Adipocyte (in vitro differentiated cells): ENCODE results near the gene E4F1.
"Not testable (repeated sequence)": the region's sequence is repeated elsewhere in the genome, so short reads cannot be mapped to it uniquely, and the experiment has no call there.

Experiments used
- DNase-seq: peaks from one replicate; pipeline ENCODE4 v3.0.0-alpha.2; 2015; ENCODE audit warnings: low read depth
- H3K27me3 ChIP-seq: replicated peaks from 2 replicates; pipeline ENCODE4 v1.7.0; 2013; ENCODE audit warnings: mild to moderate bottlenecking, low read length, moderate library complexity; ENCODE audit not compliant: control insufficient read depth, insufficient read depth
- H3K36me3 ChIP-seq: 2 replicates; pipeline ENCODE4 v1.7.0; 2013; ENCODE audit warnings: low read length, mild to moderate bottlenecking, moderate library complexity; ENCODE audit not compliant: control insufficient read depth, insufficient read depth, severe bottlenecking
- H3K4me1 ChIP-seq: 2 replicates; pipeline ENCODE4 v1.7.0; 2013; ENCODE audit warnings: mild to moderate bottlenecking, low read length, moderate library complexity; ENCODE audit not compliant: control insufficient read depth, insufficient read depth
- H3K4me3 ChIP-seq: 2 replicates; pipeline ENCODE4 v1.7.0; 2013; ENCODE audit warnings: mild to moderate bottlenecking, low read length, moderate library complexity
- H3K9ac ChIP-seq: 2 replicates; pipeline ENCODE4 v1.7.0; 2013; ENCODE audit warnings: mild to moderate bottlenecking, low read length, moderate library complexity
- H3K9me3 ChIP-seq: 2 replicates; pipeline ENCODE4 v1.7.0; 2013; ENCODE audit warnings: mild to moderate bottlenecking, low read length, moderate library complexity; ENCODE audit not compliant: control insufficient read depth

E4F1 gene

DNA sequence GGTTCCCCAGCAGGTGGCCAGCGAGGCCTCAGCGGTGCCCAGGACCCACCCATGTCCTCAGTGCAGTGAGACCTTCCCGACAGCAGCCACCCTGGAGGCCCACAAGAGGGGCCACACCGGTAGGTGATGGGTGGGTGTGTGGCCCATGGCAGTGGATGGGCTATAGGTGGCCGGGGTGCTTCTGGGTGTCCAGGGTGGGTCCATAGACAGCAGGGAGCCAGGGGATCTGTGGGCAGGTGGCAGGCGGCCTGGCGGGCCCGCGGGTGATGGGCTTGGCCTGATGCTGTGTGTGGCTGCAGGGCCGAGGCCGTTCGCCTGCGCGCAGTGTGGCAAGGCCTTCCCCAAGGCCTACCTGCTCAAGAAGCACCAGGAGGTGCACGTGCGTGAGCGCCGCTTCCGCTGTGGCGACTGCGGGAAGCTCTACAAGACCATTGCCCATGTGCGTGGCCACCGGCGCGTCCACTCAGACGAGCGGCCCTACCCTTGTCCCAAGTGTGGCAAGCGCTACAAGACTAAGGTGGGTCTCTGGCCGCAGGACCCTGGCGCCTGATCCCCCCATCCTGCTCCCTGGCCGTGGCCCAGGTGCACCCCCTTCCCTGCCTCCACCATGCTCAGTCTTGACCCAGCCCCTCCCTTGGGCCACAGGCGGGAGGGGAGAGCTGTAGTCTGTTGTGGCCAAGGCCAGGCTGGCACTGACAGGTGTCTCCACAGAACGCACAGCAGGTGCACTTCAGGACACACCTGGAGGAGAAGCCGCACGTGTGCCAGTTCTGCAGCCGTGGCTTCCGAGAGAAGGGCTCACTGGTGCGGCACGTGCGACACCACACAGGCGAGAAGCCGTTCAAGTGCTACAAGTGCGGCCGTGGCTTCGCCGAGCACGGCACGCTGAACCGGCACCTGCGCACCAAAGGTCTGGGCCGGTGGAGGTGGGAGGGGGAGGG, 10.8 kb downstream of the E4F1 start:
- H3K36me3 ChIP-seq: peaks cover 51% of the 10 kb centered on the region
- peaks cover 15% of the 10 kb centered on the region for H3K4me1 ChIP-seq
- no peak overlapping the region for H3K9ac ChIP-seq
- no peaks in the 10 kb centered on the region for H3K9me3 ChIP-seq
- no peaks in the 10 kb centered on the region for H3K27me3 ChIP-seq
- DNase-seq: no peak
- no peak overlapping the region for H3K4me3 ChIP-seq

DNA sequence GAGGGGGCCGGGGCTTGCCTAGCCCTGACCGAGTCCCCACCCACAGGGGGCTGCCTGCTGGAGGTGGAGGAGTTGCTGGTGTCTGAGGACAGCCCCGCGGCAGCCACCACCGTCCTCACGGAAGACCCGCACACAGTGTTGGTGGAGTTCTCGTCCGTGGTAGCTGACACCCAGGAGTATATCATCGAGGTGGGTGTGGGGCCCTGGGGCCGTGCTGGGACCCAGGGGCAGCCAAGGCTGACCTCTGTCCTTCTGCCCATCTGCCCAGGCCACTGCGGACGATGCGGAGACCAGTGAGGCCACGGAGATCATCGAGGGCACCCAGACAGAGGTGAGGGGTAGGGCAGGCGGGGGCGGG, 11.4 kb downstream of the E4F1 start:
- no peak overlapping the region for H3K4me3 ChIP-seq
- no peaks in the 10 kb centered on the region for H3K27me3 ChIP-seq
- peaks cover 19% of the 10 kb centered on the region for H3K4me1 ChIP-seq
- H3K9me3 ChIP-seq: no peaks in the 10 kb centered on the region
- H3K9ac ChIP-seq: no peak overlapping the region
- H3K36me3 ChIP-seq: peaks cover 47% of the 10 kb centered on the region
- DNase-seq: no peak

DNA sequence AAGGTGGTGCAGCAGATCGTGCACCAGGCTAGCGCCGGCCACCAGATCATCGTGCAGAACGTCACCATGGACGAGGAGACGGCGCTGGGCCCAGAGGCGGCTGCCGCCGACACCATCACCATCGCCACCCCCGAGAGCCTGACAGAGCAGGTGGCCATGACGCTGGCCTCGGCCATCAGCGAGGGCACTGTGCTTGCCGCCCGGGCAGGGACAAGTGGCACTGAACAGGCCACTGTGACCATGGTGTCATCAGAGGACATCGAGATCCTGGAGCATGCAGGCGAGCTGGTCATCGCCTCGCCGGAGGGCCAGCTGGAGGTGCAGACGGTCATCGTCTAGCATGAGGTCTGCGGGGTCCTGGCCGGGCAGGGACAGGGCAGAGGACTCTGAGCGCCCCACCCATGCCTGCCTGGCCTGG, 11.9 kb downstream of the E4F1 start:
- no peak overlapping the region for H3K9ac ChIP-seq
- H3K4me3 ChIP-seq: no peak overlapping the region
- H3K36me3 ChIP-seq: peaks cover 47% of the 10 kb centered on the region
- DNase-seq: no peak
- no peaks in the 10 kb centered on the region for H3K27me3 ChIP-seq
- no peaks in the 10 kb centered on the region for H3K9me3 ChIP-seq
- peaks cover 19% of the 10 kb centered on the region for H3K4me1 ChIP-seq

DNA sequence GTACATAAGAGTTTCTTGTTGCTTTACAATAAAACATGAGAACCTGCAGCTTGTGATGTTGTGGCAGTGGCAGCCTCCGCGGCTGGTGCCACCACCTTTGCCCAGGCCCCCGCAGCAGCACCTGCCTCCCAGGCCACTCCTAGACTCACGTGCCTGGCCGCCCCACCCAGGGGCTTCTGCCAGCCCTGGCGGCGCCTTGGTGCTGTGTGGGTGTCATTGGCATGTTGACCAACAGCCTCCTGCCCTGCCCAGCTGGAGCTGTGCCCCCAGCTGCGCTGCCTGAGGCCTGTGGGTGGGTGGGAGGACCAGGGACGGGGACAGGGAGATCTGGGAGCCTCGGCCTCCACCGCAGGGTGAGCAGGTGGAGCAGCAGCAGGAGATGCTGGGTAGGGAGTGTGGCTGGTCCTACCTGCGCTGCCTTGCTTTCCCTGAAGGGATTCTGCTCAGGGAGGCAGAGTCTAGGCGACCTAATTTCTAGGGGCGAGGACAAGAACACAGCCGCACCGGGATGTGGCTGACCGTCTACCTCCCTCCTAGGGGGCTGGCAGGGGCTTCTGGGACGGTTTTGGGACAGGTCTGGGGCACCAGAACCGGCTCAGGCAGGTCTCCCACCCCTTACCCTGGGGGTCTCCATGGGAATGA, 12.4 kb downstream of the E4F1 start:
- no peak overlapping the region for H3K9ac ChIP-seq
- DNase-seq: no peak
- no peak overlapping the region for H3K4me3 ChIP-seq
- H3K36me3 ChIP-seq: peaks cover 47% of the 10 kb centered on the region
- H3K9me3 ChIP-seq: no peaks in the 10 kb centered on the region
- H3K4me1 ChIP-seq: peaks cover 19% of the 10 kb centered on the region
- H3K27me3 ChIP-seq: no peaks in the 10 kb centered on the region

DNA sequence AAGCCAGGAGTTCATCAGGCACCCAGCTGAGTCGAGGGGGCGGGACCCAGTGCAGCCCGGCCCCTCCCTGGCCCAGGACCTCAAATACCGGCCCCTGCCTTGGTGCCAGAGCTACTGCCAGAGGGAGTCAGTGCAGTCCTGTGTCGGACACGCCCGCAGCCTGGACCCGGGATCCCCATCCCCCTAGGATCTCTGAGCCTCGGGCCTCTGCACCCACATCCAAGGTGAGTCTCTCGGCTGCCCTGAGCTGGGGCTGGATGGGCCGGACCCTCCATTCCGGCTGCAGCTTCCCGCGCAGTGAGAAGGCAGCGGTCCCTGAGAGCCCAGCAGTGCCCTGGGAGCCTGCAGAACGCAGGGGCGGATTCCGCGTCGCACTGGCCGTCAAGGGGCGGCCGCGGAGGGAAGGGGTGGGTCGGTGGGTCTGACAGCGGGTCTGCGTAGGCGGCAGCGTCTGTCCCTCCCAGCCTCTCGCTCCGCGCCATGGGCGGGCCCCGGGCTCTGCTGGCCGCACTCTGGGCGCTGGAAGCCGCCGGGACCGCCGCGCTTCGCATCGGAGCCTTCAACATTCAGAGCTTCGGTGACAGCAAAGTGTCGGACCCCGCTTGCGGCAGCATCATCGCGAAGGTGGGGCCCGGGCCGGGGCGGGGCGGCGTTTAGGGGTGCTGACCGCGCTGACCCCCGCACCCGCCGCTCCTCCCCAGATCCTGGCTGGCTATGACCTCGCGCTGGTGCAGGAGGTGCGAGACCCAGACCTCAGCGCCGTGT, 13.1 kb downstream of the E4F1 start, which contains the start of gene DNASE1L2:
Gene DNASE1L2 (plus strand): TSS at position 108 of the 765 bp plus-strand sequence. CDS start 373 bp downstream, at position 481.
- peaks cover 41% of the 10 kb centered on the region for H3K36me3 ChIP-seq
- no peaks in the 10 kb centered on the region for H3K9me3 ChIP-seq
- peak within 1 kb of the TSS; percentile 56 for H3K4me3 ChIP-seq
- peak; percentile 35 for DNase-seq
- H3K4me1 ChIP-seq: peaks cover 19% of the 10 kb centered on the region
- H3K27me3 ChIP-seq: no peaks in the 10 kb centered on the region
- peak within 1 kb of the TSS; percentile 60 for H3K9ac ChIP-seq

DNA sequence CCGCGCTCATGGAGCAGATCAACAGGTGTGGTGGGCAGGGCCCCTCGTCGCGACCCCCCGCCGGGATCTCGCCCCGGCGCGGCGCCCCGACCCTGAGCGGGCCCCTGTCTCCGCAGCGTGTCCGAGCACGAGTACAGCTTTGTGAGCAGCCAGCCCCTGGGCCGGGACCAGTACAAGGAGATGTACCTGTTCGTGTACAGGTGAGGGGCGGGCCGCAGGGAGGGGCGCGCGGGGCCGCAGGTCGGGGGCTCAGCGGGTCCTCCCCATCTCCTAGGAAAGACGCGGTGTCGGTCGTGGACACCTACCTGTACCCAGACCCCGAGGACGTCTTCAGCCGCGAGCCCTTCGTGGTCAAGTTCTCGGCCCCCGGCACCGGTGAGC, 13.7 kb downstream of the E4F1 start:
- H3K36me3 ChIP-seq: peaks cover 37% of the 10 kb centered on the region
- peaks cover 19% of the 10 kb centered on the region for H3K4me1 ChIP-seq
- H3K27me3 ChIP-seq: no peaks in the 10 kb centered on the region
- no peak for DNase-seq
- H3K9me3 ChIP-seq: no peaks in the 10 kb centered on the region
- peak overlapping the region; percentile 60 for H3K9ac ChIP-seq
- H3K4me3 ChIP-seq: peak overlapping the region; percentile 56

DNA sequence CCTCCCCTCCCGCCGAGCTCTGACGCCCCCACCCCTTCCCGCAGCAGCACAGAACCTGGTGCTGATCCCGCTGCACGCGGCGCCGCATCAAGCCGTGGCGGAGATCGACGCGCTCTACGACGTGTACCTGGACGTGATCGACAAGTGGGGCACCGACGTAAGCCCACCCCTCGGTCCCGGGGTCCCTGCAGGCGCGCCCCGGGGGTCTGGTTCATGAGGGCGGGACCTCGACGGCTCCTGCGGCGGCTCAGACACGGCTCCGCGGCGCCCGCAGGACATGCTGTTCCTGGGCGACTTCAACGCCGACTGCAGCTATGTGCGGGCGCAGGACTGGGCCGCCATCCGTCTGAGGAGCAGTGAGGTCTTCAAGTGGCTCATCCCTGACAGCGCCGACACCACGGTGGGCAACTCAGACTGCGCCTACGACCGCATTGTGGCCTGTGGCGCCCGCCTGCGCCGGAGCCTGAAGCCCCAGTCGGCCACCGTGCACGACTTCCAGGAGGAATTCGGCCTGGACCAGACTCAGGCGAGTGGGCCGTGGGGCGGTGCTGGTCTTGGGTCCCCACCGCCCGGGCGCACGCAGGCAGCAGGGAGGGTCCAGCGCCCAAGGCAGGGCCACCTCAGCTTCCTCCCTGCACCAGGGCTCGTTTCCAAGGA, 14.2 kb downstream of the E4F1 start:
- Histone ChIP-seq H3K27me3 (no peaks in the 10 kb centered on the region), H3K9ac (no peak overlapping the region), H3K4me3 (no peak overlapping the region), H3K9me3 (no peaks in the 10 kb centered on the region), H3K4me1 (peaks cover 19% of the 10 kb centered on the region), H3K36me3 (peaks cover 37% of the 10 kb centered on the region)
- no peak for DNase-seq

DNA sequence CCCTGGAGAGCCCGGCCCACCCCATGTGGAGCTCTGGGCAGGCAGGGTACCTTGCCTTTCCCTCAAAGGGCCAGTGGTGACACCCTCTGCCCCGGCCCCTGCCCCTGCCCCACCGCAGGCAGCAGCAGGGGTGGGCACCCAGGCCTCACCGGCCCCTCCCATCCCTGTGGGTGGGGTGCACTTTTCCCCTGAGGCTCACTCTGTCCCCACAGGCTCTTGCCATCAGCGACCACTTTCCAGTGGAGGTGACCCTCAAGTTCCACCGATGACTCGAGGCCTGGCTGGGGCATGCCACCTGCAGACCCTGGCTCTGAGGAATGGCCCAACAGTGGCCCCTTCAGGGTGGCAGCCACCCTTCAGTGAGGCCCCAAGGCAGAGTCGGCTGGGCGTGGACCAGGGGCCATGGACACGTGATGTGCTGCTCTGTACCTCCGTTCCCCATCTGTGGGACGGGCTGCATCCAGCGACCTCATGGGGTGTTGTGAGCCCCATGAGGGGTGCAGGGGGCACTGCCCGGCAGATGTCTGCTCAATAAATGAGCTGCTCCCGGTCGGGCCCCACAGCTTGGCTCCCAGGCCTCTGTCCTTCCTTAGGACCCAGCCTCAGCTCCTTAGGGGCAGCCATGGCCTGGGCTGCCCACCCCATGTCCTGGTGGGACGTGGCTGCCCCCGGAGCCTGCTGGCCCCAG, 14.9 kb downstream of the E4F1 start:
- Histone ChIP-seq H3K27me3 (no peaks in the 10 kb centered on the region), H3K9ac (no peak overlapping the region), H3K36me3 (peaks cover 37% of the 10 kb centered on the region), H3K4me1 (peaks cover 19% of the 10 kb centered on the region), H3K9me3 (no peaks in the 10 kb centered on the region), H3K4me3 (no peak overlapping the region)
- no peak for DNase-seq

DNA sequence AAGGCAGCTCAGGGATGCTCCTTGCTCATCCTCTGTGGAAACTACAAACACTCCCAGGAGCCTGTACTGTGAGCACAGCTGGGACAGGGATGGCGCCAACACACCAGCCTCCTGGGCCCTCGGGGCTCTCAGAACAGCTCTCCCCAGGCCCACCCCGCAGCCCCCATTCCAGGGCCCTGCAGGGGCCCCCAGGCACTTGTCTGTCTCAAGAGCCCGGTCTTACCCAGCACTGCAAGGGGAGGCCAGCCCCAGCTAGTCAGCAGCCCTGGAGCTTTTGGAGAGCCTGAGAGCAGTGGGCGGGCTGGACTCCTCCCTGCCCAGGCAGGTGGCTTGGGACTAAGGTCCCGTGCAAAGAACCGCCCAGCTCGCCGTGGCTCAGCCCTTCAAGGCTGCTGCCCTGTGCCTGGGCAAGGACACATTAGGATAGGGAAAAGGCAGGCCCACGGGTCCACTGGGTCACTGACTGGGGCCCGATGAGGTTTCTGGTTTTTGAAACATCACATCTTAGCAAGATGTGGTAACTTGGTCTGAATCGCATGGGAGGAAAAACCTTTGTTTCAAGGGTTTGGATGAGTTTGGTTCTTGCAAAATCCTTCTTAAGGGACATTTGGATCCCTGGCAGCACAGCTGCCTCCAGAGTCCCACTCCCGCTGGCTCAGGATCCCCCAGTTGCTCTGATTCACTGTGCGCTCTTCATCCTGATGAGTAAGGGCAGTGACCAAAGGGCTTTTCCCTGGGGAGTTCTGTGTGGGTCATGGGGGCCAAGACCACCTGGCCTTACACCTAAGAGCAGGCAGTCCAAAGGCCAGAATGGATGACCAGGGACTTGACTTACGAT, 15.7 kb downstream of the E4F1 start:
- Histone ChIP-seq H3K27me3 (no peaks in the 10 kb centered on the region), H3K4me1 (peaks cover 19% of the 10 kb centered on the region), H3K36me3 (peaks cover 37% of the 10 kb centered on the region), H3K4me3 (no peak overlapping the region), H3K9me3 (no peaks in the 10 kb centered on the region), H3K9ac (no peak overlapping the region)
- no peak for DNase-seq

DNA sequence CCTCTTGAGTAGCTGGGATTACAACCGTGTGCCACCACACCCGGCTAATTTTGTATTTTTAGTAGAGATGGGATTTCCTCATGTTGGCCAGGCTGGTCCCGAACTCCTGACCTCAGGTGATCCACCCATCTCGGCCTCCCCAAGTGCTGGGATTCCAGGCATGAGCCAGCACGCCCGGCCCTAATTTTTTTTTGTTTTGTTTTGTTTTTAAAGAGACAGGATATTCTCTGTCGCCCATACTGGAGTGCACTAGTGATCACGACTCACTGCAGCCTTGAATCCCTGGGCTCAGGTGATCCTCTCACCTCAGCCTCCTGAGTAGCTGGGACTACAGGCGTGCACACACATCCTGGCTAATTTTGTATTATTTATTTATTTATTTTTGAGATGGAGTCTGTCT, 16.9 kb downstream of the E4F1 start:
- not testable (repeated sequence) for H3K4me3 ChIP-seq

More for the DNA sequence above, 16.9 kb downstream of the E4F1 start:
- not testable (repeated sequence) for DNase-seq, H3K9me3 ChIP-seq, H3K27me3 ChIP-seq, H3K9ac ChIP-seq
- H3K4me1 ChIP-seq: peaks cover 19% of the 10 kb centered on the region
- H3K36me3 ChIP-seq: peaks cover 39% of the 10 kb centered on the region
